HFFc6 (cell line): ENCODE measurements around the gene CIZ1. TPM values are rescaled to one million over a fixed set of nuclear protein-coding genes. Genes with fewer than 3 reads are reported as not detected.

ENCODE experiments used
- DNase-seq: peaks from one replicate; pipeline ENCODE4 v3.0.0-alpha.2; 2018
- H3K27ac Mint-ChIP-seq: 2 replicates; pipeline ENCODE4 v1.8.0; 2020; ENCODE audit warnings: mild to moderate bottlenecking, mixed read lengths
- H3K27me3 Mint-ChIP-seq: 2 replicates; pipeline ENCODE4 v1.8.0; 2021; ENCODE audit warnings: mild to moderate bottlenecking, moderate library complexity, mixed read lengths; ENCODE audit not compliant: insufficient read depth
- H3K36me3 Mint-ChIP-seq: 2 replicates; pipeline ENCODE4 v1.8.0; 2021; ENCODE audit warnings: low read depth, mixed read lengths
- H3K4me1 Mint-ChIP-seq: 2 replicates; pipeline ENCODE4 v1.8.0; 2020; ENCODE audit warnings: low read depth, mixed read lengths
- H3K4me3 Mint-ChIP-seq: 2 replicates; pipeline ENCODE4 v1.8.0; 2020; ENCODE audit warnings: mild to moderate bottlenecking, moderate library complexity, mixed read lengths
- H3K9me3 Mint-ChIP-seq: 2 replicates; pipeline ENCODE4 v1.8.0; 2020; ENCODE audit warnings: mild to moderate bottlenecking, mixed read lengths
- total RNA-seq, 6 experiments: library from RNA; stranded (reverse); fragmentation: NEBNext Ultra II Directional; extraction: Animal tissue kit (Norgen Biotek cat#: 25700); gene quantifications; 2 replicates in 1 of 6; 3 replicates in 5 of 6; pipeline ENCODE4 v1.2.3, GENCODE V29; 2021
- TF ChIP-seq, protein P1 (sequence below): fragments of 200-600 bp; sonication (generic); IDR thresholded peaks from 2 replicates; pipeline ENCODE4 v1.5.0; 2021; ENCODE audit warnings: antibody characterized with exemption, mild to moderate bottlenecking

Gene CIZ1
- total RNA-seq, 6 experiments from 2014 or later = 119 to 168 (median 148) TPM

DNA sequence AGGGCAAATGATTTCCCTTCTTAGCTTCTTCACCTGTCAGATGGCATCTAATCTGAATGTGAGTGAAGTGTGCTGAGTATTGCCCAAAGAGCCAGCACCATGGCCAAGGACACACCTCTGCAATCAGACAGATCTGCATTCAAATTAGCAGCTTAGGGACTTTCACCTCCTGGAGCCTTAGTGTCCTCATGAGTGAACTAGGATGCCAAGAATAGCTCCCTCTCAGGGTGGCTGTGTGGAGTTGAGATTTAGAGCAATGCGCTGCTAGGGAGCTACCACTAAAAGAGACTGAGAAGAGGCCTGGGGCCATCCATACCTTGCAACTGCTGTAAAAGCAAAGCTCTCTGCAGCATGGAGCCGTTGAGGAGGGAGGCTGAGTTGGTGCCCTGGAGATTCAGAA, 1.4 kb downstream of the CIZ1 start:
- H3K4me3 Mint-ChIP-seq = peak overlapping the region; percentile 98
- TF ChIP-seq, protein P1, sequence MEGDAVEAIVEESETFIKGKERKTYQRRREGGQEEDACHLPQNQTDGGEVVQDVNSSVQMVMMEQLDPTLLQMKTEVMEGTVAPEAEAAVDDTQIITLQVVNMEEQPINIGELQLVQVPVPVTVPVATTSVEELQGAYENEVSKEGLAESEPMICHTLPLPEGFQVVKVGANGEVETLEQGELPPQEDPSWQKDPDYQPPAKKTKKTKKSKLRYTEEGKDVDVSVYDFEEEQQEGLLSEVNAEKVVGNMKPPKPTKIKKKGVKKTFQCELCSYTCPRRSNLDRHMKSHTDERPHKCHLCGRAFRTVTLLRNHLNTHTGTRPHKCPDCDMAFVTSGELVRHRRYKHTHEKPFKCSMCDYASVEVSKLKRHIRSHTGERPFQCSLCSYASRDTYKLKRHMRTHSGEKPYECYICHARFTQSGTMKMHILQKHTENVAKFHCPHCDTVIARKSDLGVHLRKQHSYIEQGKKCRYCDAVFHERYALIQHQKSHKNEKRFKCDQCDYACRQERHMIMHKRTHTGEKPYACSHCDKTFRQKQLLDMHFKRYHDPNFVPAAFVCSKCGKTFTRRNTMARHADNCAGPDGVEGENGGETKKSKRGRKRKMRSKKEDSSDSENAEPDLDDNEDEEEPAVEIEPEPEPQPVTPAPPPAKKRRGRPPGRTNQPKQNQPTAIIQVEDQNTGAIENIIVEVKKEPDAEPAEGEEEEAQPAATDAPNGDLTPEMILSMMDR = no peak
- DNase-seq = no peak
- H3K9me3 Mint-ChIP-seq = no peaks in the 10 kb centered on the region
- no peaks in the 10 kb centered on the region; the same call in none of the 2 replicates for H3K27me3 Mint-ChIP-seq
- H3K36me3 Mint-ChIP-seq = peaks cover 12% of the 10 kb centered on the region; the same call in 1 of the 2 replicates
- H3K4me1 Mint-ChIP-seq = peaks cover 27% of the 10 kb centered on the region
- H3K27ac Mint-ChIP-seq = peak overlapping the region; percentile 55

GRCh38 chr9:128188209-128188608, 3.2 kb downstream of the CIZ1 start:
- no peaks in the 10 kb centered on the region for H3K9me3 Mint-ChIP-seq
- H3K27ac Mint-ChIP-seq = no peak overlapping the region
- TF ChIP-seq, protein P1 = no peak
- H3K36me3 Mint-ChIP-seq = peaks cover 20% of the 10 kb centered on the region
- H3K4me1 Mint-ChIP-seq = peaks cover 24% of the 10 kb centered on the region
- H3K27me3 Mint-ChIP-seq = no peaks in the 10 kb centered on the region; the same call in none of the 2 replicates
- no peak overlapping the region for H3K4me3 Mint-ChIP-seq
- DNase-seq = no peak

GRCh38 chr9:128187361-128187760, 4.0 kb downstream of the CIZ1 start:
- Mint-ChIP-seq H3K4me3 (no peak overlapping the region), H3K36me3 (peaks cover 24% of the 10 kb centered on the region), H3K27ac (no peak overlapping the region), H3K4me1 (peaks cover 25% of the 10 kb centered on the region), H3K9me3 (no peaks in the 10 kb centered on the region), H3K27me3 (no peaks in the 10 kb centered on the region; the same call in none of the 2 replicates)
- TF ChIP-seq, protein P1 = no peak
- DNase-seq = no peak

DNA sequence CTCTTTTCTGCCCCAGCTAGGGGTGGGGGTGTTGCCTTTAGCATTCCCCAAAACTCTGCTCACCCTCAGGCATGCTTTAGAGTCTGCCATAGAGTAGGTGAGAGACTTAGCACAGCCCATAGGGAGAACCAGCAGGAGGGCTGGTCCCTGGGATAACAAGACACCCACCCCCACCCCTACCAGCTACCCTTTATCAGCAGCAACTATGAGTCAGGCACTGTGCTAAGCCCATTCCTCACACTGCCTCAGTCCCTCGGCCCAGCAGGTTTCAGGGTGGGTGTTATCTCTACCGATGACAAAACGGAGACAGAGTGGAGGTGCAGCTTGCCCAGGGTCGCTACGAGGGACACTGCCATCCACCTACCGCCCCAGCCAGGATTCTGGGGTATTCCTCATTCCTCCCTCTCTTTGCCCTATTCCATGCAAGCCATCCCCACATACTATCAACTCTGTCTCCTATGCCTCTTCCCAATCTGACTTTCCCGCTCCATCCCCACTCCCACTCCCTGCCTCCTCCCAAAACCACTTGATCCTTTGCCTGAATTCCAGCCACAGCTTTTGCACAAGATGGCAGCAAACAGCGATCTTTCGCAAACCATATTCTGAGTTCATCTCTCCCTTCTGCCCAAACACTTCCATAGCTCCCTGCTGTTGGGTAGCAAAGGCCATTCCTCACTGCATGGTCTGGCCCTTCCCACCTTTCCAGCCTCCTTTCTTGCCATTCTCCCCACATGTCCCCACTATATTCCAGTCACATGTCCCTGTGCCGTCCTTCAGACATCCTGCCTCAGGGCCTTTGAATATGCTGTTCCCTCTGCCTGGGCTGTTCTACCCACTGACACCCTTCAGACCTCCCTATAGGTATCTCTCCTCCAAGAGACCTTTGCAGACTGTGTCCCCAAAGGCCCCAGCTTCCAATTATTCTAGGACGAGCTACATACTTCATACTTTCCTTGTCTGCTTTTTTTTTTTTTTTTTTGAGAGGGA, 5.1 kb downstream of the CIZ1 start:
- Mint-ChIP-seq H3K27ac (no peak overlapping the region), H3K27me3 (no peaks in the 10 kb centered on the region; the same call in 1 of the 2 replicates), H3K4me3 (no peak overlapping the region), H3K36me3 (peaks cover 29% of the 10 kb centered on the region), H3K4me1 (peaks cover 28% of the 10 kb centered on the region), H3K9me3 (no peaks in the 10 kb centered on the region)
- no peak for DNase-seq
- TF ChIP-seq, protein P1 = no peak

GRCh38 chr9:128182893-128183588, 8.3 kb downstream of the CIZ1 start:
- H3K9me3 Mint-ChIP-seq = no peaks in the 10 kb centered on the region
- H3K27ac Mint-ChIP-seq = no peak overlapping the region
- no peak for DNase-seq
- TF ChIP-seq, protein P1 = no peak
- H3K36me3 Mint-ChIP-seq = peaks cover 40% of the 10 kb centered on the region
- H3K4me1 Mint-ChIP-seq = peaks cover 10% of the 10 kb centered on the region; the same call in 1 of the 2 replicates
- H3K4me3 Mint-ChIP-seq = no peak overlapping the region
- no peaks in the 10 kb centered on the region for H3K27me3 Mint-ChIP-seq
